Sigmoid colon (tissue), 7 donors: Measurements from ENCODE around the gene RANBP9. TPM values are rescaled to one million over a fixed set of nuclear protein-coding genes. Genes with fewer than 3 reads are reported as not detected.

ENCODE experiments used
- DNase-seq: peaks from one replicate; pipeline ENCODE4 v3.0.0-alpha.2; 2019
- H3K27ac ChIP-seq, 4 donors: fragments of 200-600 bp; sonication (generic); one replicate each; pipeline ENCODE4 v1.5.1; 2016 to 2019; ENCODE audit warnings: mild to moderate bottlenecking in 1 of 4
- H3K27me3 ChIP-seq, 3 donors: fragments of 200-600 bp; sonication (generic); one replicate each; pipeline ENCODE4 v1.5.1; 2019; ENCODE audit warnings: mild to moderate bottlenecking in 1 of 3
- H3K36me3 ChIP-seq, 4 donors: fragments of 200-600 bp; sonication (generic); one replicate each; pipeline ENCODE4 v1.5.1; 2016 to 2019
- H3K4me1 ChIP-seq, 4 donors: fragments of 200-600 bp; sonication (generic); one replicate each; pipeline ENCODE4 v1.5.1; 2017 to 2019
- H3K4me3 ChIP-seq, 4 donors: fragments of 200-600 bp; sonication (generic); one replicate each; pipeline ENCODE4 v1.5.1; 2017 to 2019; ENCODE audit warnings: mild to moderate bottlenecking in 2 of 4, moderate library complexity in 1 of 4
- H3K9me3 ChIP-seq, 4 donors: fragments of 200-600 bp in 3 of 4; sonication (generic) in 3 of 4; one replicate each; pipeline versions ENCODE4 v1.5.1 to v1.6.1; 2013 to 2019
- CTCF ChIP-seq, 4 experiments: fragments of 450-650 bp in 3 of 4; fragments of 200-600 bp in 1 of 4; IDR thresholded peaks; one replicate each; pipeline ENCODE4 v1.5.1; 2016 to 2019; ENCODE audit warnings: antibody characterized with exemption in 4 of 4, mild to moderate bottlenecking in 3 of 4, moderate library complexity in 2 of 4
- EP300 ChIP-seq, 4 donors: sonication (generic); formaldehyde crosslinking; IDR thresholded peaks; one replicate each; pipeline ENCODE4 v1.6.1; 2017; ENCODE audit warnings: antibody characterized with exemption in 4 of 4
- POLR2A ChIP-seq, 2 donors: fragments of 450-650 bp; IDR thresholded peaks; one replicate each; pipeline ENCODE4 v1.6.1; 2016; ENCODE audit warnings: antibody characterized with exemption in 2 of 2, mild to moderate bottlenecking in 2 of 2, moderate library complexity in 2 of 2
- POLR2AphosphoS5 ChIP-seq, 4 donors: sonication (generic); formaldehyde crosslinking; IDR thresholded peaks; one replicate each; pipeline ENCODE4 v1.6.1; 2017; ENCODE audit warnings: antibody characterized with exemption in 4 of 4
- WGBS, 2 donors: extraction: QIAGEN DNeasy Blood & Tissue Kit; methylation state at CpG; one replicate each; pipeline ENCODE4 v1.1.7; 2013; 5-methylcytosine and 5-hydroxymethylcytosine counted together
- intact Hi-C: fragments of 100-400 bp; cut with DNase I; formaldehyde crosslinking; loops from one replicate; pipeline ENCODE4 v1.15.1; 2023
- polyA plus RNA-seq, 3 donors: library from polyadenylated mRNA; stranded (reverse); fragments of 200-250 nt; gene quantifications; one replicate each; pipeline ENCODE4 v1.2.3, GENCODE V29; 2013
- total RNA-seq, 4 donors: library from RNA; depleted of rRNA; stranded (reverse); fragments of >200 nt; gene quantifications; one replicate each; pipeline ENCODE4 v1.1.0, GENCODE V29; 2016
- donor health status: healthy with polysubstance abuse.
- donor health status: Bipolar disorder and iron deficiency.
- donor health status: healthy.

RANBP9 gene
- total and polyA plus RNA-seq, 7 donors: 19.4 to 84.3 (median 49.6) TPM

- 85 to 90% methylated on average over 1 of the region's 1 CpG for WGBS, 2 donors
- H3K36me3 ChIP-seq: peaks cover 0 to 87% (median 8%) of the 10 kb centered on the region in 4 donors
- no peak for TF ChIP-seq POLR2AphosphoS5 (IDR thresholded peaks at IDR 0.05)
Measured at GRCh38 chr6:13630499-13630898, 81.1 kb downstream of the RANBP9 start.

GRCh38 chr6:13629459-13630116 is 82.0 kb downstream of the RANBP9 start:
- no peak for DNase-seq
- no peak overlapping the region for H3K4me3 ChIP-seq
- H3K36me3 ChIP-seq: peaks cover 0 to 96% (median 15%) of the 10 kb centered on the region in 4 donors
- no peak overlapping the region for H3K27ac ChIP-seq
- 67 to 69% methylated on average over 4 of the region's 4 CpGs for WGBS, 2 donors
- H3K9me3 ChIP-seq: no peaks in the 10 kb centered on the region
- no peaks in the 10 kb centered on the region for H3K4me1 ChIP-seq
- intact Hi-C loops: no loop called here
- TF ChIP-seq POLR2AphosphoS5 (IDR thresholded peaks at IDR 0.05): no peak
- no peak for TF ChIP-seq POLR2A (IDR thresholded peaks at IDR 0.05)
- no peak for TF ChIP-seq CTCF (IDR thresholded peaks at IDR 0.05)
- no peak for TF ChIP-seq EP300 (IDR thresholded peaks at IDR 0.05)
- no peaks in the 10 kb centered on the region for H3K27me3 ChIP-seq

More at GRCh38 chr6:13630499-13630898, 81.1 kb downstream of the RANBP9 start:
- intact Hi-C loops: no loop called here
- DNase-seq: no peak
- H3K27ac ChIP-seq: no peak overlapping the region
- H3K9me3 ChIP-seq: no peaks in the 10 kb centered on the region
- no peaks in the 10 kb centered on the region for H3K27me3 ChIP-seq
- H3K4me1 ChIP-seq: no peaks in the 10 kb centered on the region
- H3K4me3 ChIP-seq: no peak overlapping the region

- peaks cover 5 to 99% (median 30%) of the 10 kb centered on the region in 4 donors for H3K36me3 ChIP-seq
- no peaks in the 10 kb centered on the region for H3K27me3 ChIP-seq
- no peaks in the 10 kb centered on the region for H3K9me3 ChIP-seq
- H3K4me1 ChIP-seq: no peaks in the 10 kb centered on the region
- H3K27ac ChIP-seq: no peak overlapping the region
- no peak for DNase-seq
- TF ChIP-seq POLR2AphosphoS5 (IDR thresholded peaks at IDR 0.05) (no peak), CTCF (IDR thresholded peaks at IDR 0.05) (peak in 1 of 4 experiments; percentile 26)
- 77% methylated on average over 4 of the region's 4 CpGs for WGBS, 2 donors
- H3K4me3 ChIP-seq: no peak overlapping the region
- intact Hi-C loops: no loop called here
Measured at GRCh38 chr6:13624871-13625288, 86.8 kb downstream of the RANBP9 start.

GRCh38 chr6:13617066-13617465 is 94.6 kb downstream of the RANBP9 start:
- H3K36me3 ChIP-seq: peaks cover 6 to 50% (median 25%) of the 10 kb centered on the region in 4 donors
- intact Hi-C loops: loop anchor here (5.0 kb wide), 1 partner anchor 195 kb away; the partner anchor contains the start of gene MCUR1
- DNase-seq: no peak
- no peak overlapping the region for H3K27ac ChIP-seq
- TF ChIP-seq EP300 (IDR thresholded peaks at IDR 0.05) (no peak), POLR2AphosphoS5 (IDR thresholded peaks at IDR 0.05) (no peak), POLR2A (IDR thresholded peaks at IDR 0.05) (no peak), CTCF (IDR thresholded peaks at IDR 0.05) (no peak)
- 79 to 82% methylated on average over 2 of the region's 2 CpGs for WGBS, 2 donors
- H3K4me1 ChIP-seq: peaks cover 0 to 30% (median 26%) of the 10 kb centered on the region in 4 donors
- no peaks in the 10 kb centered on the region for H3K9me3 ChIP-seq
- H3K4me3 ChIP-seq: no peak overlapping the region
- no peaks in the 10 kb centered on the region for H3K27me3 ChIP-seq

GRCh38 chr6:13615792-13616120 is 95.9 kb downstream of the RANBP9 start:
- Histone ChIP-seq H3K4me1 (peaks cover 0 to 30% (median 26%) of the 10 kb centered on the region in 4 donors), H3K4me3 (peak overlapping the region; percentile 61 to 91 (median 72)), H3K27me3 (no peaks in the 10 kb centered on the region), H3K9me3 (no peaks in the 10 kb centered on the region), H3K36me3 (peaks cover 0 to 42% (median 19%) of the 10 kb centered on the region in 4 donors), H3K27ac (peak overlapping the region; percentile 84 to 95 (median 86))
- TF ChIP-seq POLR2A (IDR thresholded peaks at IDR 0.05) (no peak), CTCF (IDR thresholded peaks at IDR 0.05) (no peak), POLR2AphosphoS5 (IDR thresholded peaks at IDR 0.05) (no peak), EP300 (IDR thresholded peaks at IDR 0.05) (no peak)
- 0% methylated on average over 14 of the region's 14 CpGs for WGBS, 2 donors
- intact Hi-C loops: loop anchor here (1.0 to 5.0 kb wide), 4 partner anchors 41 to 197 kb away; partner anchors contain the start of genes MCUR1, RANBP9 and SIRT5
- DNase-seq: peak; percentile 76
